Nephron (organoid): ENCODE data around the gene C1QA.

Experiments
- H3K27ac Mint-ChIP-seq, 3 experiments: 2 replicates each; pipeline ENCODE4 v1.8.0; 2020; ENCODE audit warnings: mixed read lengths in 3 of 3, mild to moderate bottlenecking in 2 of 3, moderate library complexity in 1 of 3
- H3K27me3 Mint-ChIP-seq: 2 replicates; pipeline ENCODE4 v1.8.0; 2021; ENCODE audit warnings: low read depth, mild to moderate bottlenecking, moderate library complexity, mixed read lengths
- H3K36me3 Mint-ChIP-seq: 2 replicates; pipeline ENCODE4 v1.8.0; 2020; ENCODE audit warnings: low read depth, mixed read lengths
- H3K4me1 Mint-ChIP-seq: 2 replicates; pipeline ENCODE4 v1.8.0; 2020; ENCODE audit warnings: mixed read lengths
- H3K4me3 Mint-ChIP-seq, 3 experiments: 2 replicates each; pipeline ENCODE4 v1.8.0; 2020; ENCODE audit warnings: mild to moderate bottlenecking in 3 of 3, mixed read lengths in 3 of 3, moderate library complexity in 2 of 3
- H3K9me3 Mint-ChIP-seq: 2 replicates; pipeline ENCODE4 v1.8.0; 2020; ENCODE audit warnings: mixed read lengths
- TF ChIP-seq, protein P1 (sequence below), 3 experiments: fragments of 200-600 bp; sonication (generic); IDR thresholded peaks; one replicate each; pipeline ENCODE4 v1.5.0; 2021; ENCODE audit warnings: antibody characterized with exemption in 3 of 3; ENCODE audit not compliant: unreplicated experiment in 3 of 3

C1QA gene

DNA sequence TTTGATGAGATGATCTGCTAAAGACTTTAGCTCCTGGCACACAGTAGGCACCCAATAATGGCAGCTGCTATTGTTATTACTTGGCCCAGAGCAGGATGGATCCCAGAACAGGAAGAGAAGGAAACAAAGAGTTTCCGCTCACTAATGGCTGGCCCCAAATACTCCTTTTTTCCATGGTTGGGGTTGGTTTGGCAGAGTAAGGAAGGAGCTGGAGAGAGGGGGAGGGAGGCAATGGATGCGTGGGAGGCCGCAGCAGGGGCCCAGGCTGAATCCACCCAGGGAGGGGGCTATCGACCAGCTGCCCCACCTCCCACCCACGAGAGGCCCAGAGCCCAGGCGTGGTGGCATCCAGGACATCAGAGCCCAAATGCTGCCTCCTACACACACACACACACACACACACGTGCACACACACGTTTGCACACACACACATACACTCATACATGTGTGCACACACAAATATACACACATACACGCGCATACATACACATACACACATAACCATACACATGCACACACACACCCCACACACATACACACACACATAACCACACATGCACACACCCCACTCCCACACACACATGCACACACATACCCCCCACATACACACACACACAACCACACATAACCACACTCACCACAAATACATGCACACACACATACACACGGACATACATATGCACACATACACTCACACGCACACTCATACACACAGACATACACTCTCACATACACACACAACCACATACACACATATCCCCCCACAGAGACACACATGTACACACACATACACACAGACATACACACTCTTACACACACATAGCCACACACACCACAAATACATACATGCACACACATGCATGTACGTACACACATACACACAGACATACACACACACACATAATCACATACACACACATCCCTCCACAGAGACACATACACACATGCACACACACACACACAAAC lies 41.8 kb downstream of the C1QA start:
- TF ChIP-seq, protein P1, sequence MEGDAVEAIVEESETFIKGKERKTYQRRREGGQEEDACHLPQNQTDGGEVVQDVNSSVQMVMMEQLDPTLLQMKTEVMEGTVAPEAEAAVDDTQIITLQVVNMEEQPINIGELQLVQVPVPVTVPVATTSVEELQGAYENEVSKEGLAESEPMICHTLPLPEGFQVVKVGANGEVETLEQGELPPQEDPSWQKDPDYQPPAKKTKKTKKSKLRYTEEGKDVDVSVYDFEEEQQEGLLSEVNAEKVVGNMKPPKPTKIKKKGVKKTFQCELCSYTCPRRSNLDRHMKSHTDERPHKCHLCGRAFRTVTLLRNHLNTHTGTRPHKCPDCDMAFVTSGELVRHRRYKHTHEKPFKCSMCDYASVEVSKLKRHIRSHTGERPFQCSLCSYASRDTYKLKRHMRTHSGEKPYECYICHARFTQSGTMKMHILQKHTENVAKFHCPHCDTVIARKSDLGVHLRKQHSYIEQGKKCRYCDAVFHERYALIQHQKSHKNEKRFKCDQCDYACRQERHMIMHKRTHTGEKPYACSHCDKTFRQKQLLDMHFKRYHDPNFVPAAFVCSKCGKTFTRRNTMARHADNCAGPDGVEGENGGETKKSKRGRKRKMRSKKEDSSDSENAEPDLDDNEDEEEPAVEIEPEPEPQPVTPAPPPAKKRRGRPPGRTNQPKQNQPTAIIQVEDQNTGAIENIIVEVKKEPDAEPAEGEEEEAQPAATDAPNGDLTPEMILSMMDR (IDR thresholded peaks at IDR 0.05; ENCODE audit: unreplicated experiment in 3 of 3), result no peak
- H3K4me1 Mint-ChIP-seq, result peaks cover 16% of the 10 kb centered on the region
- H3K4me3 Mint-ChIP-seq, result no peak overlapping the region
- H3K27ac Mint-ChIP-seq, result no peak overlapping the region
- peaks cover 10% of the 10 kb centered on the region for H3K27me3 Mint-ChIP-seq
- no peaks in the 10 kb centered on the region for H3K9me3 Mint-ChIP-seq
- no peaks in the 10 kb centered on the region for H3K36me3 Mint-ChIP-seq

DNA sequence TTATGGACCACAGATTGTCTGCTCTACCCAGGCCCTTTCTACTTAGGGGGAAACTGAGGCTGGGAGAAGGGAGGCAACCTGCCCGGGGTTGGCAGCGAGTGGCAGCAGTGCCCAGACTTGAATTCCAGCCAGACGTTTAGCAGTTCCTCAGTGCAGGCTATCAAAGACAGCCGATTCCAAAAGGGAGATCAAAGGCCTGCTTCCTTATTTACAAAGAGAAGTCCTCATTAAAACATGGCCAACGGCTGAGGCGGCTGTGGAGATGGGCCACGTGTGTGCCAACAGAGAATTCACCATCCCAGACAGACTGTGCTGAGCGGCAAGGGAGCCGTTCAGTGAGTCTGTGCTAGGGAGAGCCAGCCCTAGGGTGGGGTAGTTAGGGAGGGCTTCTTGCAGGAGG lies 44.3 kb downstream of the C1QA start:
- no peaks in the 10 kb centered on the region for H3K36me3 Mint-ChIP-seq
- no peak overlapping the region for H3K27ac Mint-ChIP-seq
- no peaks in the 10 kb centered on the region for H3K9me3 Mint-ChIP-seq
- peaks cover 3% of the 10 kb centered on the region for H3K27me3 Mint-ChIP-seq
- H3K4me3 Mint-ChIP-seq, result no peak overlapping the region
- TF ChIP-seq, protein P1 (IDR thresholded peaks at IDR 0.05; ENCODE audit: unreplicated experiment in 3 of 3), result no peak
- H3K4me1 Mint-ChIP-seq, result peaks cover 24% of the 10 kb centered on the region

- Mint-ChIP-seq H3K36me3 (no peaks in the 10 kb centered on the region), H3K27me3 (peaks cover 5% of the 10 kb centered on the region), H3K27ac (peak overlapping the region in 1 of 3 experiments; percentile 25), H3K4me1 (peaks cover 29% of the 10 kb centered on the region), H3K4me3 (no peak overlapping the region), H3K9me3 (no peaks in the 10 kb centered on the region)
- TF ChIP-seq, protein P1 (IDR thresholded peaks at IDR 0.05; ENCODE audit: unreplicated experiment in 3 of 3), result no peak
These were observed 45.3 kb downstream of the C1QA start for GRCh38 chr1:22681556-22682276.

- Mint-ChIP-seq H3K4me3 (peak overlapping the region in 1 of 3 experiments; percentile 5), H3K27ac (peak overlapping the region; percentile 67 to 89 (median 79)), H3K36me3 (no peaks in the 10 kb centered on the region), H3K4me1 (peaks cover 43% of the 10 kb centered on the region), H3K27me3 (peaks cover 5% of the 10 kb centered on the region), H3K9me3 (no peaks in the 10 kb centered on the region)
- TF ChIP-seq, protein P1 (IDR thresholded peaks at IDR 0.05; ENCODE audit: unreplicated experiment in 3 of 3), result no peak
These were observed 47.1 kb downstream of the C1QA start for GRCh38 chr1:22683547-22683946.

- Mint-ChIP-seq H3K27ac (peak overlapping the region; percentile 77 to 89 (median 79)), H3K27me3 (peaks cover 5% of the 10 kb centered on the region), H3K4me1 (peaks cover 54% of the 10 kb centered on the region), H3K9me3 (no peaks in the 10 kb centered on the region), H3K36me3 (no peaks in the 10 kb centered on the region), H3K4me3 (peak overlapping the region; percentile 27 to 33 (median 28))
- TF ChIP-seq, protein P1 (IDR thresholded peaks at IDR 0.05; ENCODE audit: unreplicated experiment in 3 of 3), result no peak
These were observed 49.2 kb downstream of the C1QA start for GRCh38 chr1:22685591-22686059.
